Fibroblast of mammary gland (primary cell): Measurements from ENCODE around the gene TARBP2.

Source experiments
- DNase-seq: peaks from one replicate; pipeline ENCODE4 v3.0.0-alpha.2; 2010; ENCODE audit warnings: low read depth
- H3K4me3 ChIP-seq: 2 replicates; pipeline ENCODE4 v1.5.1; 2011; ENCODE audit warnings: low read depth, mild to moderate bottlenecking, low read length, moderate library complexity; ENCODE audit not compliant: control insufficient read depth
- TF ChIP-seq, protein P1 (sequence below): conservative IDR thresholded peaks from 2 replicates; pipeline ENCODE4 v1.5.1; 2011; ENCODE audit warnings: low read depth, low read length, inconsistent platforms; ENCODE audit not compliant: control insufficient read depth, insufficient read depth

TARBP2 gene, protein sequence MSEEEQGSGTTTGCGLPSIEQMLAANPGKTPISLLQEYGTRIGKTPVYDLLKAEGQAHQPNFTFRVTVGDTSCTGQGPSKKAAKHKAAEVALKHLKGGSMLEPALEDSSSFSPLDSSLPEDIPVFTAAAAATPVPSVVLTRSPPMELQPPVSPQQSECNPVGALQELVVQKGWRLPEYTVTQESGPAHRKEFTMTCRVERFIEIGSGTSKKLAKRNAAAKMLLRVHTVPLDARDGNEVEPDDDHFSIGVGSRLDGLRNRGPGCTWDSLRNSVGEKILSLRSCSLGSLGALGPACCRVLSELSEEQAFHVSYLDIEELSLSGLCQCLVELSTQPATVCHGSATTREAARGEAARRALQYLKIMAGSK

DNA sequence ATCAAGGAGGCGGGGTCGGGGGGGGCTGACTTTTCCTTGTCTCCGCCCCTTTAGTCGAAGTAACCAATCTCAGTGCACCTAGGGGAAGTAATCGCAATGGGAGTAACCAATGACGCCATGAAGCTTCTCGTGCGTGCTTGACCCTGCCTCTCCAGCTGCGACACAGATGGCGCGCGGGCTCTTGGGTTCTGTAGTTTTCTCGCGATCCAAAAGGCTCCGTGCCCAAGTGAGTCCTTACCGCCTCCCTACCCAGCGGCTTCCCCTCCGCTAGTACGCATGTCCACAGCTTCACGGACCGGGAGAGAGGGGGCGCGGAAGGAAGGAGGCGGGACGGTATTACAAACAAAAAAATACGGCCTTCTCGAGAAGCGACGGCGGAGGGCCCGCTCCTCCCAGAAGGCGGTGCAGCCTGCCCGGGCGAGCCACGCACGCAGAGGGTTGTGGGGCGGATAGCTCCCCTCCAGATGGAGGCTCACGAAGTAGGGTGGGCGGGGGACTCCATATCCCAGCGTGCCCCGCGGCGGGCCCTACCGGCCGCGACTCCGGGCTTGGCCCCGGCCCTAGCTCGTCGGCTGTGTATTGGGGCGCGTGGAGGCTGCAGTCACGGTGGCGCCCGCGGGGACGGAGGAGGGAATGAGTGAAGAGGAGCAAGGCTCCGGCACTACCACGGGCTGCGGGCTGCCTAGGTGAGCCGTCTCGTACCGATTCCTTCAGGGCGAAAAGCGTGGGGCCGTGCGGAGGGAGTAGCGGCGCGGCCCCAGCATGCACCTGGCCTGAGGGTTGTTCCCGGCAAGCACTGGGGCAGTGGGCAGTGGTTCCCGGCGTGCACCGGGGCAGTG lies at the start of gene TARBP2:
TSS of gene TARBP2 (plus strand) at position 508 of the 839 bp plus-strand sequence. CDS start at position 634, 126 bp downstream.
- TF ChIP-seq, protein P1, sequence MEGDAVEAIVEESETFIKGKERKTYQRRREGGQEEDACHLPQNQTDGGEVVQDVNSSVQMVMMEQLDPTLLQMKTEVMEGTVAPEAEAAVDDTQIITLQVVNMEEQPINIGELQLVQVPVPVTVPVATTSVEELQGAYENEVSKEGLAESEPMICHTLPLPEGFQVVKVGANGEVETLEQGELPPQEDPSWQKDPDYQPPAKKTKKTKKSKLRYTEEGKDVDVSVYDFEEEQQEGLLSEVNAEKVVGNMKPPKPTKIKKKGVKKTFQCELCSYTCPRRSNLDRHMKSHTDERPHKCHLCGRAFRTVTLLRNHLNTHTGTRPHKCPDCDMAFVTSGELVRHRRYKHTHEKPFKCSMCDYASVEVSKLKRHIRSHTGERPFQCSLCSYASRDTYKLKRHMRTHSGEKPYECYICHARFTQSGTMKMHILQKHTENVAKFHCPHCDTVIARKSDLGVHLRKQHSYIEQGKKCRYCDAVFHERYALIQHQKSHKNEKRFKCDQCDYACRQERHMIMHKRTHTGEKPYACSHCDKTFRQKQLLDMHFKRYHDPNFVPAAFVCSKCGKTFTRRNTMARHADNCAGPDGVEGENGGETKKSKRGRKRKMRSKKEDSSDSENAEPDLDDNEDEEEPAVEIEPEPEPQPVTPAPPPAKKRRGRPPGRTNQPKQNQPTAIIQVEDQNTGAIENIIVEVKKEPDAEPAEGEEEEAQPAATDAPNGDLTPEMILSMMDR, result no peak
- DNase-seq, result peak; percentile 100
- H3K4me3 ChIP-seq, result peak within 1 kb of the TSS; percentile 66

DNA sequence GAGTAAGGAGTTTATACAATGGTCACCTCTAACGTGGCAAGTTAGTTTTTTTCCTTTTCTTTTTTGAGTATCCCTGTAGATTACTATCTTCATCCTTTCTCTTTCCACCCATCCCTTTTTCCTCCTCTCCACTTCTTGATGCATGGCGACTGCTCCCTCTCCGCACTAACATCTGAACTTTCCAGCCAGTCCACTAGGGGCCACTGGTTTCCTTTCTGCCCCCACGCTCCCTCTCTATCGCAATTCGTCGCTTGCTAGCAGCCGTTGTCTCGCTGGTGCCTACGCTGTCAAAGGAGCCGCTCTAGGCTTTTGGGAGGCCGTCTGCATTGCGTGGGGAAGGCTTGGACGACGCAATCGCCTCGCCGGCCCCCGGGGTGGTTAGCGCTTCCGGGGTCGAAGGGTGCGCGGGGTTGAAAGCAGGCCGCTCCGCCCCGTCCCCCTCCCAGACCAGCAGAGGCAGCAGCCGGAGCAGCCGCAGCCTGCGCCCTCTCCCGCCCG lies 49.4 kb upstream of the TARBP2 start, which contains the start of gene PCBP2:
TSS of gene PCBP2 (plus strand) at position 442 of the 498 bp plus-strand sequence. CDS start 2,699 bp downstream, outside the sequence.
- peak; percentile 99 for DNase-seq
- H3K4me3 ChIP-seq, result peak within 1 kb of the TSS; percentile 82
- TF ChIP-seq, protein P1, result peak; percentile 88

DNA sequence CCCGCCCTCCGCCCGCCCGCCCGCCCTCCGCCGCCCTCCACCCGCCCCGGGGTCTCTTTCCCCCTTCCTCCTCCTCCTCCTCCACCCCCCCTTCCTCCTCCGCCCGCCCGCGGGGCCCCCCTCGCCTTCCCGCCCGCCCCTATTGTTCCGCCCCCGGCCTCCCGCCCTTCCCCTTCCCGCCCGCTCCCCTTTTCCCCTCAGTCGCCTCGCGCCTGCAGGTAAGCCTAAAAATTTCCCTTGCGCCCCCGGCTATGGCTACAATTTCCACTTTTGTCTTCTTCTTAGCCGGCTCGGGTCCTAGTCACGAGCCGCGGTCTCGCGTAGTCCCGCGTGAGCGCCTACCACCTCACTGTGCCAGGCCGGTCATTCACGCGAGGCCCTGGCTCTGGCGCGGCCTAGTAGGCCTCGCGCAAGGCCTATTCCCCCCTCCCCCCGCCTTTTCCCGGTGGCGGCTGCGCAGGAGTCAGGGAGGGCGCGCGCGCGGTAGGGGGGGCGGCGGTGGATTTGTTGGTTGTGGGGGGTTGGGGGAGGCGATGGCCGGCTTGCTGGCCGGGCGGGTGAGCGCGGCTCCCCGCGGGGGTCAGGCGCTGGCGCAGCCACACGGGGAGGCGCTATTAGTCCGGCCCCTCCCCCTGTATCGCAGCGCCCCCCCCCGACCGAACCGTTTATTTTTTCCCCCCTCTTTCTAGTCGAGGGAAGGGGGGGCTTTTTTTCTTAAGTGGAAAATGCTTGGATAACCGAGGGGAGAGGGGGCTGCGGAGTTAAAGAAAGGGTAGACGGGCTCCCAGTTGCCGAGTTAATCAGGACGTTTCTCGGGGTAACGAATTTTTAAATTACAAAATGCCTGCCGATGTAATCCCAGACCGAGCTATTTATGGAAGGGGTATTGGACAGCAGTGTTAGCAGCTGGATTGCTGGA lies 48.7 kb upstream of the TARBP2 start:
- H3K4me3 ChIP-seq, result peak overlapping the region; percentile 82
- DNase-seq, result peak; percentile 76
- TF ChIP-seq, protein P1, result no peak

DNA sequence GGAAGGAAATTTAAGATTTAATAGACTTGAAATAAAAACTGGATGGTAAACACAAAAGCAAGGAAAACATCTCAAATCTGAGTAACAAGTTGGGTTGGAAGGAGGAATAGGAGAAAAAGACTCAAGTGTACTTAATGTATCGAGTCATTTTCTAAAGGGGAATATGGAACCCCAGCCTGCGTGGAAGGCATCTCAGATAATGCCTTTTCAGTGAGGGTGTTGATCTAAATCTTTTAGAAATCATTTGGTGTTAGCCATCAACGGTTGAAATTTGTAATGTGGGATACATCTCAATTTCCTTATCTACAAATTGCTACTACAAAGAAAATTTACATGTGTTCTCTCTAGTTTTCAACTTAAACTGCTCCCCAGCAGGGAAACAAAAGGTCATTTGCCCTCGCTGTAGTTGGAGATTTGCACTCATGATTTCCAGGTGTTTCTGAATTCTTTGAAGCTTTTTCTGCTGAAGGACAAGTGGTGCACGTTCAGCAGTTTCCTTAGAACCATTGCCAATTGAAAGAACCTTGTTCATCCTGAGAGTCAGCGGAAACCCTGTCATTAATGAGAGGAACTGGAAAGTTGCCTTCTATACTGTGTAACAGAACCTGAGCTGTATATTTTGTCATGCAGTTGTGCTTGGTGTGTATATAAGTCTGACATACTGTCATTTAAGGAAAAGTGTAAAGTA lies 47.0 kb upstream of the TARBP2 start:
- peak overlapping the region; percentile 82 for H3K4me3 ChIP-seq
- DNase-seq, result peak; percentile 24

DNA sequence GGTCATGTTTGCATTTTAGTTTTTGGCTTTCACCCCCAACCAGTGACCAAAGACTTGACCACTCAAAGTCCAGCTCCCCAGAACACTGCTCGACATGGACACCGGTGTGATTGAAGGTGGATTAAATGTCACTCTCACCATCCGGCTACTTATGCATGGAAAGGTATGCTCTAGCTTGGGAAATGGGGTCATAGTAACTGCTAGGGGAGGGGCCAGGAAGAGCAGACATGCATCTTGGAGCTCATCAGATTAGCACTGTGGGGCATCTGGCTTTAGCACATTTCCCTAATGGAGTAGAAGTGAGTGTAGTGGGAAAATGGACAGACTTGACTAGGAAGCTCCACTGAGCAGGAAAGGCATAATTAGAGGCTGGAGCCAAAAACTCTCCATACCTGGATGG lies 46.4 kb upstream of the TARBP2 start:
- H3K4me3 ChIP-seq, result peak overlapping the region; percentile 4
- DNase-seq, result no peak
- TF ChIP-seq, protein P1, result no peak

More for the DNA sequence above, 47.0 kb upstream of the TARBP2 start:
- TF ChIP-seq, protein P1, result no peak
